HG03025 (cell line): ENCODE measurements around the gene NUDT13.
"Not testable (repeated sequence)": the region's sequence is repeated elsewhere in the genome, so short reads cannot be mapped to it uniquely, and the experiment has no call there.

Source experiments
- ATAC-seq: cut with Tn5 transposase; IDR thresholded peaks from one replicate; pipeline ENCODE4 v1.9.1; 2021; ENCODE audit warnings: mild to moderate bottlenecking, moderate library complexity; ENCODE audit not compliant: unreplicated experiment, low FRiP score

Gene NUDT13

DNA sequence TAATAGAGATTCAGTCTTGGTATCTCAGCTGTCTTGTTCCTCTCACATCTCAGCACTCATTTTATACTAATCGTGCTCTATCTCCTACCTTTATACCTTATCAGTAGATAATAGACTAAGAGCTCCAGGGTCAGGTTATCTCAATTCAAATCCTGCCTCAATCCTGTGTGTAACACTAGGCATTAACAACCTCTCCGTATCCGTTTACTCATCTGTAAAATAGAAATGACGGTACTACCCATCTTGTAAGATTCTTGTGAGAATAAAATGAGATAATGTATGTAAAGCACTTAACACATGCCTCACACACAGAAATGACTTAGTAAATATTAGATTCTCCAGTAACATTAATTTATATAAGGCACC, 13.0 kb upstream of the NUDT13 start:
- ATAC-seq: no peak

- ATAC-seq: no peak
Measured at GRCh38 chr10:73099141-73099540, 11.1 kb upstream of the NUDT13 start.

DNA sequence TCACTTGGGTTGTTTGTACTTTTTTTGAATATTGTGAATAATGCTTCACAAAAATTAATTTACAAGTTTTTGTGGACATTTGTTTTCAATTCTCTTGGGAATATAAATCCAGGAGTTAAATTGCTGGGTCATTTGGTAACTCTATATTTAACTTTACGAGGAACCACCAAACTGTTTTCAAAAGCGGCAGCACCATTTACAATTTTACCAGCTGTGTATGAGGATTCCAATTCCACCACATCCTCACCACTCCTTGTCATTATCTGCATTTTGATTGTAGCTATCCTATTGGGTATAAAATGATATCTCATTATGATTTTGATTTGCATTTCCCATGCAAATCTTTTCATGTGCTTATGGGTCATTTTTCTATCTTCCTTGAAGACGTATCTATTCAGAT, 4.0 kb upstream of the NUDT13 start:
- no peak for ATAC-seq

DNA sequence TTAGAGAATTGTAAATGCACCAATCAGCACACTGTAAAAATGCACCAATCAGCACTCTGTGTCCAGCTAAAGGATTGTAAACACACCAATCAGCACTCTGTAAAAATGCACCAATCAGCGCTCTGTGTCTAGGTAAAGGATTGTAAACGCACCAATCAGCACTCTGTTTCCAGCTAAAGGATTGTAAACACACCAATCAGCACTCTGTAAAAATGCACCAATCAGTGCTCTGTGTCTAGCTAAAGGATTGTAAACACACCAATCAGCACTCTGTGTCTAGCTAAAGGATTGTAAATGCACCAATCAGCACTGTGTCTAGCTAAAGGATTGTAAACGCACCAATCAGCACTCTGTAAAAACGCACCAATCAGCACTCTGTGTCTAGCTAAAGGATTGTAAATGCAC, 1.0 kb upstream of the NUDT13 start:
- ATAC-seq: not testable (repeated sequence)

- not testable (repeated sequence) for ATAC-seq
Measured at GRCh38 chr10:73112032-73112431, 1.8 kb downstream of the NUDT13 start.

DNA sequence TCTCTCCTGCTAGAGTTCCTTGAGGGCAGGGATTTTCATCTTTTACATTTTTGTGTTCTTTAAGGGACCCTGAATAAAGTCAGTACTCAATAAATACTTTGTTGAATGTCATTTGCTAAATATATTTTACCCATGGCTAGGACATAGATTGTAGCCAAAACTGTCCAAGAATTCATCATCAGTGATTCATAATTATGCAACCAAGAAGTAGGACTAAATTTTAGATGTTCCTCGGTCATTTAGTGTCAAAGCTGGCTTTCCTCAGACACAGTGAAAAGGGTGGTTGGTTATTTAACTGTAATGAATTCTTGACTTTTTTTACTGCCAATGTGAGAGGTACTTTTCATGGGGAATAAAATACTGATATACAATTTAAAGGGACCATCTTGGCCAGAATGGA, 3.3 kb downstream of the NUDT13 start:
- no peak for ATAC-seq

- no peak for ATAC-seq
Measured at GRCh38 chr10:73116017-73116416, 5.8 kb downstream of the NUDT13 start.

DNA sequence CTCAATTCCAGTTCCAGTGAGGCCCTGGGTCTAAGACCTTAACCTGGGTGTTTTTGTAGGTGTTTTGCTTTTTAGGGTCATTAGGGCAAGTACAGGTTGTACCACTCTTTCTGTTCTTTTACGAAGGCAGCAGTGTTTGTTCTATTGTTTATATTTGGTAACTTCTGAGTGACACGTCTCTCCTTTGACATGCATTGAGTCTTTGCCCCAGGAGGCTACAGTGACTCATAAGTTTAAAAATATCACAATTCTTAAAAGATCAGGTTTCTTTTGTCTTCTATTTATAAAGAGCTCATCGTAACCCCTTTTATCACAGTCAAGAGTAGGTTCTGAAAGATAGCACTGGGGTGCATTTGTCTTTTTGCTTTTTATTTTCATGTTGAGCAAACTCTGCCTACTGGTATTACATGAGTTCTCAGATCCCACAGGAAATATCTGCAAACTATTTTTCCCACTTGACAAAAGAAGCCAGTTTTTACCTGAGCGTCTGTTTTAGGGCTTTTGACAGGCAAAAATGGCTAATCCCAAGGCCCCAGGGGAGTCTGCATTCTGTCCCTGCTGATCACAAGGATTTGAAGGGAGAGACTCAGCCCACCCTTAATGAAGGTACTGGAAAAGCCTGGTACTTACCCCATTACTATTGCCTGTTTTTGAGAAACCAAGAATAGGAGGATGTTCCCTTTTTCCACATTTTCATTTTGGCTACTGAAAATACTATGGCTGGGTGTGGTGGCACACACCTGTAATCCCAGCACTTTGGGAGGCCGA, 7.9 kb downstream of the NUDT13 start:
- peak; percentile 51 for ATAC-seq

GRCh38 chr10:73119457-73119856, 9.2 kb downstream of the NUDT13 start:
- no peak for ATAC-seq

GRCh38 chr10:73119952-73120351, 9.7 kb downstream of the NUDT13 start:
- ATAC-seq: no peak

DNA sequence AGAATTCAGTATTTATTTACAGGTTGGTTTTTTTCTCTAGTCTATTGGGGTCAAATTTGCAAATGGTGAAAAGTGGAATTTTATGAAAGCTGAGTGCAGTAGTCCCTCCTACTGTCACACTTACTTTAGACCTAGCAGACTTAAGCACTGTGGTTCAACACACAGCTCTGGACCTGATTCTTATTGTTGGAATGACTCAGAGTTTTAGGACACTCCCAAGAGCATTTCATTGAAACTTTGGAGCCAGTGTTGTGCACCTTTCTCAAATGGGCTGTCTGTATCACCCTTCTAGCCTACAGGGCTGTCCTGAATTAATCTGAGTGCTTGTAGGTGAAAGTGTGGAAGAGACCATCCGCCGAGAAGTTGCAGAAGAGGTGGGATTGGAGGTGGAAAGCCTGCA, 16.1 kb downstream of the NUDT13 start:
- no peak for ATAC-seq

DNA sequence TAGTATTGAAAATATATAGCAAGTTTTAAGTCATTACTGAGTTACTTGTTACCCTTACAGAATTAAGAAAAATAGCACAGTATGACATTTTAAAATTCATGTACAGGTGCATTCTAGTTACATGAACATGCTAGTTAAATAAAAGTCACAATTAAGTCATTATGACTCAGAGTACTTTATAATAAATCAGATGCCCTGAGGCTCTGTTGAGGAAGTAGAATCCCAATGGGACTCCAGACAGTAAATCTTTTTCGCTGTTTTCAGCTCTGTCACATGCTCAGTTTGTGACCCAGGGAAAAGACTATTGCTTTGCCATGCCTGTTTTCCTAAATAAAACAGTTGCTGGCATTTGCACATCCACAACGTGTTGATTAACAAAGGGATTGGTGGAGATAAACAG, 21.0 kb downstream of the NUDT13 start:
- no peak for ATAC-seq

DNA sequence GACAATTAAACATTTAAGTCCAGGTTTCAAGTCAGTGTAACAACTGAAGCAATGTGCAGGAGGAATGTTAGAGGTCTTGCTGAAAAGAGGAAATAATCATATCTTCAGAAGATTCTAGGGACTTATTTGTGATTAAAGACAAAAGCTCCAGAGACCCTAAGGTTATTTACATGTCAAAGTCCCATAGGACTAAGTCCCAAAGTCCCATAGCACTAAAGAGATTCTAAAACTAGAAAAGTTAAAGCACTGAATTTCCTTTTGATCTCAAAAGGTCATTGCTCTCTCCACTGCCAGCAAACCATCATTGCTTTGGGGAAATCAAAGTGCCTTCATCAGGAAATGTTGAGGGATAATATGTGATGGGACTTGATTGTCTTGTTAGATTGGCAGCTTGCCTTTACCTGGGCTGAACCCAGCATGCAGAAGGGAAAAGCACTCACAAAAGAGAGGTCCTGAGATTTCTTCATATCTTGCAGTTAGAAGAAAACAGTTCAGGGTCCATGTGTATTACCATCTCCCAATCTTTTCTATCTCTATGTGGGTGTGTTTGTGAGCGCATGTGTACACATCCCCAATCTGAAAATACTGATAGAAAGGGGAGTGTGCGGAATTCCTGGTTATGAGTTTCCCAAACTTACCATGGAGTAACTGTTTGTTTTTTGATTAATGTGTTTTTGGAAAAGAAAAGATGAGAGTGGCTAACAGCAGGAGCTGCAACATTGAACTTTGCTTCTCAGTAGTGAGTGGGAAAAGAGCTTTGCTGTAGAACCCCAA, 21.8 kb downstream of the NUDT13 start:
- no peak for ATAC-seq

DNA sequence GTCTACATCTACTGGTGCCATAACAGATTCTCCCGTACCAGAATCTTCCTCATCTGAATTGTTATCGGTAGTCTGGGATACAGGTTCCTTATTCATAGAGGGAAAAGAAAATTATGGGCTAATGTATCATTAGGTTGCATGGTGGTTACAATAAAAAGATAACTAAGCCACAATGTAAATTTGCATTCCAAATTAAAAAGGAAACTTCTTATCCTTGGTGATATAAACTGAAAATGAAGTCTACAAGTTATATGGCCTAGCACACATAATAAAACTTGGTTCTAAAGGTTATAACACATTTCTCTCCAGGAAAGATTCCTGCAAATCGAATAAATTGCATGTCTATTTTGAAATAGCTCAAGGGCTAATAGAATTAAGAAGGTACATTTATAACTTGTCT, 24.5 kb downstream of the NUDT13 start:
- ATAC-seq: no peak

- no peak for ATAC-seq
Measured at GRCh38 chr10:73136627-73137026, 26.4 kb downstream of the NUDT13 start.

DNA sequence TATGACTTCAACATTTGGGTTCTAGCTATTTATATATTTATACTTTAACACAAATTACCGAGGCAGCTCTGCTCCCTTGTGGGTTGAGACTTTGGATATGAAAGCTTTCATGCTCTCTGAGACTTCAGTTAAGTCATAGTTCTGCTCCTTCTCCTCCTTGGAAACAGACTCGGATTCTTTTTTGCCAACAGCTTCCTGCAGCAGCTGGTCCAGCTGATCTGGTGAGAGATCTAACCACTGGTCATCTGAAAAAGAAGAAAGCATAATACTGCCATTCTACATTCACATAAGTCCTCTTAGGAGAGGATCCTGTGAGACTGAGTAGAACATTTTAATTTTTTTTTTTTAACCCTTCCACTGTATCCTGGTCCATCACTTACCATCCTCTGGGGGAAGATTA, 29.0 kb downstream of the NUDT13 start:
- no peak for ATAC-seq

DNA sequence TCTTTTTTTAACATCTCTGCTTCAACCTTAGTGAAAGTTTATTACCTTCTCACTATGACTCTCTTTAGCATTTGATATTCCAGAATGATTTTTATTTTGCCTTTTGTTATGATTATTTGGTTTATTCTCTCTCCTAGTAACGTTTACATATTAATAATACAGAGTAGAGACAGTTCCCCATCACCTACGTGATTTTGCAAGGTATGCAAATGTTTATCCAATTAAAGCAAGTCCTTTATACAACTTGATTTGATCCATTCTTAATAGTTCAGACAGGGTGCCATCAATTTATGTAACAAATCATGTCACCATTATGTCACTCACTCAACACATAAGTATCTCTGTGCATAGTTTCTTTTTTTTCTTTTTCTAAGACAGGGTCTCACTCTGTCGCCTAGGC, 31.3 kb downstream of the NUDT13 start:
- no peak for ATAC-seq

- not testable (repeated sequence) for ATAC-seq
Measured at GRCh38 chr10:73150633-73151413, 40.6 kb downstream of the NUDT13 start.

GRCh38 chr10:73152009-73152408, 41.8 kb downstream of the NUDT13 start:
- no peak for ATAC-seq

GRCh38 chr10:73156054-73156453, 45.8 kb downstream of the NUDT13 start:
- ATAC-seq: no peak

GRCh38 chr10:73159038-73159648, 48.9 kb downstream of the NUDT13 start:
- no peak for ATAC-seq
